Endothelial cell of umbilical vein (primary cell): ENCODE data around the gene HES1. TPM values are rescaled to one million over a fixed set of nuclear protein-coding genes. Genes with fewer than 3 reads are reported as not detected.

Experiments
- BruUV-seq: library from RNA; stranded (reverse); fragments of 400-500 nt; replicated peaks from 2 replicates; lab custom pipeline; 2021; lab: Mats Ljungman, UMichigan
- CTCF ChIA-PET: fragments of 300-600, 350-600 bp; sonication (Branson Sonifier 250); formaldehyde crosslinking; loops from one replicate; lab custom pipeline; 2021; ENCODE audit warnings: antibody characterized with exemption, inconsistent platforms; lab: Charles Lee
- POLR2A ChIA-PET: fragments of 300-600, 350-600 bp; sonication (Branson Sonifier 250); formaldehyde crosslinking; loops from one replicate; lab custom pipeline; 2021; ENCODE audit warnings: antibody characterized with exemption, inconsistent platforms; lab: Charles Lee
- DNase-seq: peaks from one replicate; pipeline ENCODE4 v3.0.0-alpha.2; 2011; ENCODE audit warnings: low read depth, low spot score
- FAIRE-seq: peaks from 2 replicates; lab custom pipeline; 2011; peaks lifted over from hg19 to GRCh38; lab: Jason Lieb, UNC
- H2AFZ ChIP-seq: 2 replicates; pipeline ENCODE4 v1.6.0; 2012; ENCODE audit warnings: low read depth, low read length, control low read depth, inconsistent platforms
- H3K27ac ChIP-seq: 2 replicates; pipeline ENCODE4 v1.5.1; 2011; ENCODE audit warnings: low read depth, mild to moderate bottlenecking, control low read depth, low read length, moderate library complexity; ENCODE audit not compliant: insufficient read depth
- H3K27me3 ChIP-seq, 2 experiments: 2 replicates each; pipeline versions ENCODE4 v1.6.0 to v1.6.1; 2011; ENCODE audit warnings: low read length in 2 of 2, mixed read lengths in 1 of 2; ENCODE audit not compliant: control insufficient read depth in 2 of 2, insufficient read depth in 2 of 2
- H3K36me3 ChIP-seq, 2 experiments: 2 replicates in 1 of 2; 3 replicates in 1 of 2; pipeline ENCODE4 v1.5.1; 2011; ENCODE audit warnings: low read length in 2 of 2, mild to moderate bottlenecking in 1 of 2, moderate library complexity in 1 of 2; ENCODE audit not compliant: control insufficient read depth in 2 of 2, insufficient read depth in 2 of 2; ENCODE audit errors: extremely low read depth in 1 of 2
- H3K4me1 ChIP-seq: 3 replicates; pipeline ENCODE4 v1.5.1; 2011; ENCODE audit warnings: mild to moderate bottlenecking, low read length; ENCODE audit not compliant: control insufficient read depth, insufficient read depth; ENCODE audit errors: extremely low read depth
- H3K4me2 ChIP-seq: 2 replicates; pipeline ENCODE4 v1.6.1; 2011; ENCODE audit warnings: low read length, control low read depth, mixed read lengths; ENCODE audit not compliant: insufficient read depth
- H3K4me3 ChIP-seq, 3 experiments: fragments of 200-600 bp in 1 of 3; sonication (generic), shearing (Covaris generic) in 1 of 3; replicated peaks in 1 of 3; 2 replicates each; pipeline ENCODE4 v1.5.1; 2011 to 2016; ENCODE audit warnings: control low read depth in 3 of 3, low read length in 3 of 3, mild to moderate bottlenecking in 2 of 3, inconsistent platforms in 1 of 3, low read depth in 1 of 3, moderate library complexity in 1 of 3; ENCODE audit not compliant: insufficient read depth in 1 of 3
- H3K79me2 ChIP-seq: 2 replicates; pipeline ENCODE4 v1.6.0; 2012; ENCODE audit warnings: low read length, inconsistent platforms; ENCODE audit not compliant: control insufficient read depth, insufficient read depth
- H3K9ac ChIP-seq: replicated peaks from 2 replicates; pipeline ENCODE3; 2011; ENCODE audit warnings: low read length, control low read depth; ENCODE audit not compliant: insufficient read depth; ENCODE audit errors: extremely low read depth
- H3K9me1 ChIP-seq: replicated peaks from 3 replicates; pipeline ENCODE4 v1.6.0; 2011; ENCODE audit warnings: mild to moderate bottlenecking, low read length; ENCODE audit not compliant: control insufficient read depth, insufficient read depth; ENCODE audit errors: extremely low read depth
- H3K9me3 ChIP-seq: replicated peaks from 2 replicates; pipeline ENCODE4 v1.5.1; 2012; ENCODE audit warnings: low read length, inconsistent platforms; ENCODE audit not compliant: control insufficient read depth, insufficient read depth
- H4K20me1 ChIP-seq: replicated peaks from 2 replicates; pipeline ENCODE3; 2011; ENCODE audit warnings: mild to moderate bottlenecking, low read length; ENCODE audit not compliant: control insufficient read depth, insufficient read depth; ENCODE audit errors: extremely low read depth
- EZH2 ChIP-seq: IDR thresholded peaks from 2 replicates; pipeline ENCODE4 v1.6.1; 2012; ENCODE audit warnings: borderline replicate concordance, low read depth, mild to moderate bottlenecking, moderate library complexity, low read length, inconsistent platforms; ENCODE audit not compliant: severe bottlenecking
- FOS ChIP-seq: IDR thresholded peaks from 2 replicates; pipeline ENCODE4 v1.6.1; 2011; ENCODE audit warnings: mild to moderate bottlenecking, low read length, moderate library complexity, borderline replicate concordance; ENCODE audit not compliant: insufficient read depth
- GATA2 ChIP-seq: IDR thresholded peaks from 2 replicates; pipeline ENCODE4 v1.7.0; 2011; ENCODE audit warnings: low read depth, mild to moderate bottlenecking, moderate library complexity, mixed read lengths, low read length; ENCODE audit not compliant: insufficient read length, insufficient read depth
- JUN ChIP-seq: IDR thresholded peaks from 2 replicates; pipeline ENCODE4 v1.6.1; 2011; ENCODE audit warnings: borderline replicate concordance, low read depth; ENCODE audit not compliant: insufficient read length, insufficient read depth
- MYC ChIP-seq: IDR thresholded peaks from one replicate; pipeline ENCODE4 v1.6.1; 2011; ENCODE audit warnings: mild to moderate bottlenecking, low read depth, low read length
- POLR2A ChIP-seq: IDR thresholded peaks from 2 replicates; pipeline ENCODE4 v1.6.1; 2012; ENCODE audit warnings: low read depth, mild to moderate bottlenecking, control low read depth, low read length
- POLR2AphosphoS5 ChIP-seq: IDR thresholded peaks from 2 replicates; pipeline ENCODE4 v1.6.1; 2012; ENCODE audit warnings: low read depth, mild to moderate bottlenecking, control low read depth, low read length, moderate library complexity; ENCODE audit not compliant: insufficient read depth
- dilution Hi-C: fragments of 300-500 bp; cut with MboI; formaldehyde crosslinking; loops from one replicate; pipeline ENCODE4 v1.15.0; 2019; ENCODE audit warnings: low sequenced_read_pairs; ENCODE audit not compliant: extremely low pct_ligation_motif_present
- intact Hi-C: fragments of 100-400 bp; cut with micrococcal nuclease; formaldehyde crosslinking; loops from one replicate; pipeline ENCODE4 v1.10.0; 2022
- polyA plus RNA-seq, 4 experiments: library from polyadenylated mRNA; depleted of rRNA in 3 of 4; stranded (reverse) in 3 of 4; unstranded in 1 of 4; fragments of >200 nt; gene quantifications; 2 replicates each; pipeline versions ENCODE4 v1.2.1 to v1.2.3, GENCODE V29; 2011 to 2012; ENCODE audit warnings: missing spikeins in 1 of 4
- total RNA-seq: library from RNA; stranded (reverse); gene quantifications from 2 replicates; pipeline ENCODE4 v1.2.3, GENCODE V29; 2021
- TF ChIP-seq, protein P1 (sequence below): IDR thresholded peaks from 2 replicates; pipeline ENCODE4 v1.6.1; 2011; ENCODE audit not compliant: insufficient read depth, insufficient read length
- TF ChIP-seq, protein P2 (sequence below), 2 donors: IDR thresholded peaks; 1 replicate in 1 of 2; 2 replicates in 1 of 2; pipeline ENCODE4 v1.5.1; 2011; ENCODE audit warnings: low read length in 2 of 2, mild to moderate bottlenecking in 2 of 2, moderate library complexity in 2 of 2, control low read depth in 1 of 2, inconsistent platforms in 1 of 2, low read depth in 1 of 2; ENCODE audit not compliant: insufficient read depth in 1 of 2; ENCODE audit errors: extremely low read depth in 1 of 2

HES1 gene
- total and polyA plus RNA-seq, 2 donors (not counting 3 experiments of a cell fraction or from before 2014, with no cell fraction given) = 42.0 to 210 TPM

DNA sequence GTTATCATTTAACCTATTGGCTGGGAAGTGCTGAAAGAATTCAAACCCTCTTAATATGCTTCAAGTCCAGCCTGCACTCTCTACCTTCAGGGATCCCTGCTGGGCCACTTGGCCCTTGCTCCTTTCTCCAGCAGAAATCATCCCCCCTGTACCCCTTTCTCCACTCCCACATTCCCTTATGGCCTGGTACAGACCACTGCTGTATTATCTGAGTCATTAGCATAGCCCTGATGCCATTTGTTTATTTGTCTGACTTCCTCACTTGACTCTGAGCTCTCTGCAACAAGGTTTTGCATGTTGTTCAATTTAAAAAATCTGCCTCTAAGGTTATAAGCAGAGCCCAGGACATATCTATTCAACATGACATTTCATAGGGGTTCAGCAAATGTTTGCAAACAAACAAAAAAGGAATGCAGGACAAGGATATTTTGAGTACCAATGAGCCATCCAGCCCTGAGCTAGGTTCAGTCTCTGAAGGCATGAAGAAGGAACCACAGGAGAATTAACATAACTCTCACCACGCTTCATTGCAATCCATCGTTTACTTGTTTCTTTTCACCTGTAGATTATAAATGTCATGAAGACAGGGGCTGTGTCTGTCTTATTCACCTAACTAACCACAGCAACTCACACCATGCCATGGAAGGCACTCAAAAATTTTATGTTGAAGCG lies 26.6 kb upstream of the HES1 start:
- ChIA-PET CTCF (interaction anchor here (1.1 to 1.9 kb wide), 2 partner anchors 21 to 206 kb away, joined by 3 to 4 read pairs; no protein-coding TSS in a partner anchor), POLR2A (no interaction called here)
- Histone ChIP-seq H3K79me2 (no peaks in the 10 kb centered on the region), H3K4me3 (no peak overlapping the region), H4K20me1 (no peaks in the 10 kb centered on the region), H3K4me2 (no peak overlapping the region), H3K36me3 (no peaks in the 10 kb centered on the region), H3K27ac (no peak overlapping the region), H3K9me1 (no peaks in the 10 kb centered on the region), H3K27me3 (peaks cover 0 to 14% of the 10 kb centered on the region in 2 experiments), H3K4me1 (no peaks in the 10 kb centered on the region), H2AFZ (no peak overlapping the region), H3K9me3 (no peaks in the 10 kb centered on the region), H3K9ac (no peak overlapping the region)
- BruUV-seq = no TSS peak
- no peak for FAIRE-seq
- dilution Hi-C loops = no loop called here
- TF ChIP-seq, protein P1, sequence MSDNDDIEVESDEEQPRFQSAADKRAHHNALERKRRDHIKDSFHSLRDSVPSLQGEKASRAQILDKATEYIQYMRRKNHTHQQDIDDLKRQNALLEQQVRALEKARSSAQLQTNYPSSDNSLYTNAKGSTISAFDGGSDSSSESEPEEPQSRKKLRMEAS = no peak
- intact Hi-C loops = no loop called here
- no peak for DNase-seq

DNA sequence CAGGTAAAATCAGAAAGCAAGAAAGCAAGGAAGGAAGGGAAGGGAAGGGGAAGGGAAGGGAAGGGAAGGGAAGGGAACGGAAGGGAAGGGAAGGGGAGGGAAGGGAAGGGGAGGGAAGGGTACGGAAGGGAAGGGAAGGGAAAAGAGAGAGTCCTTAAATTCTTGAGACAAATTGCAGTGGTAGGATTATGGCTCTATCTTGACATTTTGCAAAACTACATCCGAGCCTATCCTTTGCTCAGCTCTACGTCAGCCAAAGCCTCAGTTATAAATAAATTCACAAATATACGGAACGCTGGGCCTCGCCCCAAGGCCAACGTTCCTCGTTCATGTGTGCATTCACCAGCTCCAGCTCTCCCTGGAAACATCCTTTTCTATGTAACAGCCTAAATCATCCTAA lies 25.5 kb upstream of the HES1 start:
- Histone ChIP-seq H3K9me3 (no peaks in the 10 kb centered on the region), H3K9me1 (no peaks in the 10 kb centered on the region), H4K20me1 (no peaks in the 10 kb centered on the region), H2AFZ (no peak overlapping the region), H3K4me3 (no peak overlapping the region), H3K4me2 (no peak overlapping the region), H3K9ac (no peak overlapping the region), H3K4me1 (no peaks in the 10 kb centered on the region), H3K36me3 (no peaks in the 10 kb centered on the region), H3K27me3 (peaks cover 0 to 10% of the 10 kb centered on the region in 2 experiments), H3K27ac (no peak overlapping the region), H3K79me2 (no peaks in the 10 kb centered on the region)
- DNase-seq (no peak), FAIRE-seq (no peak)
- intact Hi-C loops = no loop called here
- ChIA-PET POLR2A (no interaction called here), CTCF (interaction anchor here (1.9 kb wide), 1 partner anchor 20 kb away, joined by 4 read pairs; no protein-coding TSS in a partner anchor)
- BruUV-seq = no TSS peak
- dilution Hi-C loops = no loop called here
- TF ChIP-seq EZH2 (no peak), POLR2AphosphoS5 (no peak), JUN (no peak), FOS (no peak), POLR2A (no peak), GATA2 (no peak), MYC (no peak)
- TF ChIP-seq, protein P2, sequence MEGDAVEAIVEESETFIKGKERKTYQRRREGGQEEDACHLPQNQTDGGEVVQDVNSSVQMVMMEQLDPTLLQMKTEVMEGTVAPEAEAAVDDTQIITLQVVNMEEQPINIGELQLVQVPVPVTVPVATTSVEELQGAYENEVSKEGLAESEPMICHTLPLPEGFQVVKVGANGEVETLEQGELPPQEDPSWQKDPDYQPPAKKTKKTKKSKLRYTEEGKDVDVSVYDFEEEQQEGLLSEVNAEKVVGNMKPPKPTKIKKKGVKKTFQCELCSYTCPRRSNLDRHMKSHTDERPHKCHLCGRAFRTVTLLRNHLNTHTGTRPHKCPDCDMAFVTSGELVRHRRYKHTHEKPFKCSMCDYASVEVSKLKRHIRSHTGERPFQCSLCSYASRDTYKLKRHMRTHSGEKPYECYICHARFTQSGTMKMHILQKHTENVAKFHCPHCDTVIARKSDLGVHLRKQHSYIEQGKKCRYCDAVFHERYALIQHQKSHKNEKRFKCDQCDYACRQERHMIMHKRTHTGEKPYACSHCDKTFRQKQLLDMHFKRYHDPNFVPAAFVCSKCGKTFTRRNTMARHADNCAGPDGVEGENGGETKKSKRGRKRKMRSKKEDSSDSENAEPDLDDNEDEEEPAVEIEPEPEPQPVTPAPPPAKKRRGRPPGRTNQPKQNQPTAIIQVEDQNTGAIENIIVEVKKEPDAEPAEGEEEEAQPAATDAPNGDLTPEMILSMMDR (IDR thresholded peaks at IDR 0.05; ENCODE audit: extremely low read depth in 1 of 2, insufficient read depth in 1 of 2, low read depth in 1 of 2, low read length in 2 of 2) = no peak
- TF ChIP-seq, protein P1 = no peak
